Bone marrow (tissue), 2 donors: Measurements from ENCODE around the gene NPAS3.
A peak's percentile ranks its signal among the peaks of the same experiment; 100 is the strongest.

ENCODE experiments used
- DNase-seq, 2 donors: peaks; one replicate each; lab custom pipeline; 2025; lab: John Stamatoyannopoulos, UW

NPAS3 gene

GRCh38 chr14:33332497-33332896, 393.8 kb downstream of the NPAS3 start:
- DNase-seq, result no peak

GRCh38 chr14:33335366-33335765, 396.7 kb downstream of the NPAS3 start:
- no peak for DNase-seq

- no peak for DNase-seq
Observed at GRCh38 chr14:33342299-33342974, 403.8 kb downstream of the NPAS3 start.

- no peak for DNase-seq
Observed at GRCh38 chr14:33343016-33343415, 404.3 kb downstream of the NPAS3 start.

- DNase-seq, result no peak
Observed at GRCh38 chr14:33347796-33348195, 409.1 kb downstream of the NPAS3 start.

- DNase-seq, result no peak
Observed at GRCh38 chr14:33348510-33348909, 409.8 kb downstream of the NPAS3 start.

GRCh38 chr14:33349871-33350270, 411.2 kb downstream of the NPAS3 start:
- no peak for DNase-seq

GRCh38 chr14:33350366-33350990, 411.8 kb downstream of the NPAS3 start:
- no peak for DNase-seq

- no peak for DNase-seq
Observed at GRCh38 chr14:33352821-33353220, 414.1 kb downstream of the NPAS3 start.

- DNase-seq, result no peak
Observed at GRCh38 chr14:33356181-33356580, 417.5 kb downstream of the NPAS3 start.

GRCh38 chr14:33357225-33358010, 418.7 kb downstream of the NPAS3 start:
- DNase-seq, result no peak

- peak in 1 of 2 donors; percentile 45 for DNase-seq
Observed at GRCh38 chr14:33359288-33359881, 420.7 kb downstream of the NPAS3 start.

- DNase-seq, result no peak
Observed at GRCh38 chr14:33362934-33363333, 424.3 kb downstream of the NPAS3 start.

- no peak for DNase-seq
Observed at GRCh38 chr14:33363682-33364081, 425.0 kb downstream of the NPAS3 start.

- no peak for DNase-seq
Observed at GRCh38 chr14:33364466-33364865, 425.8 kb downstream of the NPAS3 start.

- DNase-seq, result no peak
Observed at GRCh38 chr14:33369041-33369440, 430.4 kb downstream of the NPAS3 start.

GRCh38 chr14:33369972-33370371, 431.3 kb downstream of the NPAS3 start:
- peak in 1 of 2 donors; percentile 55 for DNase-seq

GRCh38 chr14:33370426-33370825, 431.7 kb downstream of the NPAS3 start:
- peak in 1 of 2 donors; percentile 71 for DNase-seq

GRCh38 chr14:33375196-33375595, 436.5 kb downstream of the NPAS3 start:
- DNase-seq, result no peak

- DNase-seq, result no peak
Observed at GRCh38 chr14:33375786-33376185, 437.1 kb downstream of the NPAS3 start.

GRCh38 chr14:33376510-33376909, 437.8 kb downstream of the NPAS3 start:
- DNase-seq, result no peak

- DNase-seq, result no peak
Observed at GRCh38 chr14:33377596-33378390, 439.1 kb downstream of the NPAS3 start.
